GM12874 (cell line): ENCODE results near the gene SPATA31C2.

Experiments used
- CTCF ChIP-seq: IDR thresholded peaks from 2 replicates; pipeline ENCODE4 v1.5.1; 2011; ENCODE audit warnings: low read depth, mild to moderate bottlenecking, control low read depth, low read length, moderate library complexity; ENCODE audit not compliant: insufficient read depth

SPATA31C2 gene

GRCh38 chr9:88166660-88167059, 28.4 kb upstream of the SPATA31C2 start:
- TF ChIP-seq CTCF: no peak

- no peak for TF ChIP-seq CTCF
These were observed 26.6 kb upstream of the SPATA31C2 start for GRCh38 chr9:88164850-88165249.

GRCh38 chr9:88161144-88161543, 22.9 kb upstream of the SPATA31C2 start:
- no peak for TF ChIP-seq CTCF

- no peak for TF ChIP-seq CTCF
These were observed 5.8 kb upstream of the SPATA31C2 start for GRCh38 chr9:88143957-88144625.

GRCh38 chr9:88143179-88143578, 4.9 kb upstream of the SPATA31C2 start:
- no peak for TF ChIP-seq CTCF

- TF ChIP-seq CTCF: no peak
These were observed 28.2 kb downstream of the SPATA31C2 start for GRCh38 chr9:88110026-88110425.

- TF ChIP-seq CTCF: no peak
These were observed 29.5 kb downstream of the SPATA31C2 start for GRCh38 chr9:88108779-88109178.

- TF ChIP-seq CTCF: no peak
These were observed 31.8 kb downstream of the SPATA31C2 start for GRCh38 chr9:88106492-88106891.
